NCI-H69 (cell line): ENCODE measurements around the gene MRM1.

Experiments used
- DNase-seq: peaks from one replicate; lab custom pipeline; 2025; lab: John Stamatoyannopoulos, UW

The MRM1 gene

DNA sequence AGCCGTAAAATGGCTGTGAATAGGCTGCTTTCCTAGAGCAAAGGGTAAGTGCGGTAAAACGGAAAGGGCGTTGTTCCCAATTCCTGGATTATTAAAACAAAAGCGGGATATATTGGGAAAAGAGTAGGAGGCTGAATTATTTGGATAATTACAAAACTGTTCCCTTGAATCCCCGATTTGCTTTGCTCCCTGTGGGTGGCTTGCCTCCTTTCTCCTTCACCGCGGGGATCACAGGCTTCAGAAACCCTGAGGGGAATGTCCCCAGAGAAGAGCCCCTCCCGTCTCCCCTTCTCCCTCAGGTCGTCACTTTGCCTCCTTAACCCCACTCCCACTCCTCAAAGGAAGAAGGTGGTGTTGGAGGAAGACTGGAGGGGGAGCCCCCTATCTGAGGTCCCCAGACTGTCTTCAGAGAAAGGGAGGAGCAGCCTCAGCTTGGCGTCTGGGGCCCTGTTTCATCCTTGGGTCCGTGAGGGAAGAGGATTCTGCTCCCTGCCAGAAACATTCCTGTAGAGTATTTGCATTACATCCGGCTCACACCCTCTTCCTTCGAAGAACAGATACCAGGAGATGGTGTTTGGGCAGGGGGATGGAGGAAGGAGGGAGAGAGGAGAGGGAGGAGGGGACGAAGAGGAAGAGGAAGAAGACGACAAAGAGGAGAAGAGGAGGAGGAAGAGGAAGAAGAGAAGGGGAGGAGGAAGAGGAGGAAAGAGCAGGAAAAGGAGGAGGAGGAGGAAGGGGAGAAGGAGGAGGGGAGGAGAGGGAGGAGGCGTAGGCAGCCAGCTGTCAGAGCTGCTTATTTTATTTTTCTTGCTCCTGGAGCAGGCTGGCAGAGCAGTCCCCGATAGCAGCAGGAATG, 31.8 kb downstream of the MRM1 start:
- DNase-seq = no peak

DNA sequence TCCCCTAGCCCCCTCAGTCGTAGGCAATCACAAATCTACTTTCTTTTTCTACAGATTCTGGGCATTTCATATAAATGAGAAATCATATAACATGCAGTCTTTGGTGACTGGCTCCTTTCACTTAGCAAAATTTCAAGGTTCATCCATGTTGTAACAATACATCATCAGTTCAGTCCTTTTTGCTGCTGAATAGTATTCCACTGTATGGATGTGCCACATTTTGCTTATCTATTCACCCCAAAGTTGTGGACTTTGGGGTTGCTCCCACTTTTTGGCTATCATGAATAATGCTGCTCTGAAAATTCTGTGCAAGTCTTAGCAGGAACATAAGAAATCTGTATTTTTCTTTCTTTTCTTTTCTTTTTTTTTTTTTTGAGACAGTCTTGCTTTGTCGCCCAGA, 39.0 kb downstream of the MRM1 start:
- no peak for DNase-seq

DNA sequence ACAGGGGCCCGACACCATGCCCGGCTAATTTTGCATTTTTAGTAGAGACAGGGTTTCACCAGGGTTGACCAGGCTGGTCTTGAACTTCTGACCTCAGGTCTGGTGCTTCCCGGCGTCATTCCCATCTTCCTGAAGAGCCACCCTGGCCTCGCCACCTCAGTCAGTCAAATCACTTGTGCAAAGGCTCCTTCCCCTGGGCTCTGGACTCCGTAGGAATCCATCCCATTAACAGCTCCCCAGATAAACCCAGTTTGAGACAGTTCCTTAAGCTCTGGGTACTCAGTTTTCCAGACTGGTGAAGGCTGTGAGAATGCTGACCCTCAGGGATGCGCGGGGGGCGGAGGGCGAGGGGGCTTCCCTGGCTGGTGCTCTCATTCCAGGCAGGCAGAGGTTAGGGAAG, 39.5 kb downstream of the MRM1 start:
- DNase-seq = no peak

DNA sequence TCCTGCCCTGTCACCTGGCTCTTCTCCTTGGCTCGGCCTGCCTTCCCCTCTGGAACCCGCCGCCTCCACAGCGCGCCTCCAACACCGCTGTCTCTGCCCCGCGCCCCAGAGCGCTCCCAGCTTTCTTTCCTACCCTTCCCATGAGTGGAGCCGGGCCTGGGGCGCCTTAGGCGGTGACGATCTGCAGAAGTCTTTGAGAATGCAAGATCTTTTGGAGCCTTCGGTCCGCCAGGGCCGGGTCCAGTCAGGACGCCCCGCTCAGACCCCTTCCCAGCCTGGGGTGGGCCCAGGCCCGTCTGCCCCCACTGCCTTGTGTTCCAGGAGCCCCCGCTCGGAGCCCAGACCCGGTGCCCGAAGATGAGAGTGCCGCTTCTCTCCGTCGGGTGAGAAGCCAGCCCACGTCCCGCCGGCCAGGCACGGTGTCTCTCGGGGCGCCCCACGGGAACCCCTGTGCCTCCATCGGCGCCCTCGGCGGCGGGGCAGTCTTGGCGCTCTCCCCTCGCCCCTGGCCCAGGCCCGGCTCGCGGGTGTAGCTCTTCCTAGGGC, 40.0 kb downstream of the MRM1 start:
- no peak for DNase-seq

DNA sequence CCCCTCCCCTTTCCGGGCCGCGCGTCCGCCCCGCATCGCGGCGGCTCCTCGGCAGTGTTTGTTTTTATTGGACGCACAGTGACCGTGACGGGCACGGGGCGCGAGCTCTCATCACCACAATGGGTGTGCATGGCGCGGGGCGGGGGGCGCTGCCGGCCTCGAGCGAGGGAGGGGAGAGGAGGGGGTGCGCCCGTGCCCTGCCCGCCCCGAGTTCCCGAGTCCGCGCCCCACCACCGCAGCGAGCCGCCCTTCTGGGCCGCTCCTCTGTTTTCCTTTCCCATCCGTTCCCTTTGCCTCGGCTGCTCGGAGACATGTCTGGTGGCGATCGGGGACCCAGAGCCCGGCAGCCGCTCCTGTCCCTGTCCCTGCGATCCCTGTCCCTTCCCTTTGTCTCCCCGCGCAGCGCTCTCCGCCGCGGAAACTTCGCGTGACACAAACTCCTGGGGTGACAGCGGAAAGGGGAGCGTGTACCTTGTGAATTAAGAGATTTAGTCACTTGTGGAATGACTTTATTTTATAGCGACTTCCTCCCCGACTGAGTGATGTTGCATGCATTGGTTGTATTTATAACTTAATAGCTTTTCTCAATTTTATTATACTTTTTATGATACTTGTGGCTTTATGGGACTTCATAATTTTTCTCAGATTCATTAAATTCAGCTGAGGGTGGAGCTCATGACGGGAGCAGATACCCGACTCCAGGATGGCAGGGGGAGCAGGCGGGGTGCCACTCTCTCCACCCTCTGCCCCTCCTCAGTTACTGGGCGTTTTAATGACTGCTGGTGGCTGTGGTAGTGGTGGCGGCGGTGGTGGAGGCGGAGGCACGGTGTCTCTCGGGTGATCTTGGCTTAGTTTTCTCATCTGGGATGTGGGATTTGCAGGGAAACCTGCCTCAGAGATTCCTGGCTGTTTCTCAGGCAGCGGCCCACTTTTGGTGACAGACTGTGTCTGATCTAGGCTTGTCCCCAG, 40.8 kb downstream of the MRM1 start:
- DNase-seq = peak; percentile 76

DNA sequence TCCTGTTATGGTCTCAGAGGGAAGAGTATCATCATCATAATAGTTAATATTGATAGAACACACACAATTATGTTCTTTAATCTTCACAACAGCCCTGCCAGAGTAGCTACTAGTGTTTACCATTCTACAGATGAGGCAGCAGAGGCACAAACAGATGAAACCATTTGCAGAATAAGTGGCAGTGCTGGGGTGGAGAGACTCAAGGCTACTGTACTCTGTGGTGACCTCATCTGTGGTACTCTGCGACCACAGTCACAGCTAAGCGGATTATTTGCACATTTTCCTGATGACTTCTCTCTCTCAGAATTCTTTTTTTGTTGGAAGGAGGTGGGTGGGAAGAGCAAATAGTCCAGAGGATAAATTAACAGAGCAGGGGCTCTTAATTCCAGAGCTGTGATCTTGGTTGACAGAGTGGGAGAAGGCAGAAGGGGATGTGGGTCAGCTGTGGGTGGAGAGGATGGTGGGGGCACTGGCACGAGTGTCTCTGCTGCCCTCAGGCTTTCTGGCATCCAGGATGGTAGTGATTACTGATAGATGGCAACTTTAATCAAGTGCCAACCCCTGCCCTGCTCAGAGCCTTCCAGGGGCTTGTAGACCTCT, 41.8 kb downstream of the MRM1 start:
- DNase-seq = peak; percentile 29

DNA sequence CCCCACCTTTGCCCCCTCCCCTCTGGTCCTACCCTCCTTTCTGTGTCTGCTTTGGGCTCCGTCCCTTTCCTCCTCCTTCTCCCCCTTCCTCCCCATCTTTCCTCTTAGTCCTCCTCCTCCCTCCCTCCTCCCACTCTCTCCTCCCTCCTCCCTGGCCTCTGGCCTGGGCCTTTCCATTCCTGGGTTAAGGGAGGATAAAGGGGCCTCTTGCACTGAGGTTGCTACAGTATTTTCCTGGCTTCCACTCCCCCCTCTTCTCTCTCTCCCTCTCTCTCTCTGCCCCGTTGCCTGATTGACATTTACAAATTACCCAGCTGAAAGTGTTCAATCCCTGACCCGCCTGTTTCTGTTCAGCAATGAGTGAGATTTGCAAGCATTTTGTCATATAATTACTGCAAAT, 44.0 kb downstream of the MRM1 start:
- DNase-seq = no peak

DNA sequence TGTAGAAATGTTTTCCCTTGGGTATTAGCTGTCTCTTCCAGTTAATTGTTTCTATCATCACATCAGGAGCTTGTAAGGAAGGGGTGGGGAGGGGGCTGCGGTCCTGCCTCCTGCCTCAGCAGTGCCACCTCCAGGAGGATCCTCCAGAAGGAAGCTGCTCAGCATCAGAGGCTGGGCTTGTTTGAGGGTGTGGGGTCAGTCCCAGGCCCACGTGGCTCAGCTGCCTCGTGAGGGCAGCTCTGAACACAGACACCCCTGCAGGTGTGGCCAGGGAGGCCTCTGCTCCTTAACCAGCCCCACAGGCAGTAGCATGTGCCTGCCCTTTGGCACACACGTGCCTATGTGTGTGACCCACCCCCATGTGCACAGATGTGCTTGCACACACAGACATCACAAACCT, 46.3 kb downstream of the MRM1 start:
- DNase-seq = peak; percentile 56

DNA sequence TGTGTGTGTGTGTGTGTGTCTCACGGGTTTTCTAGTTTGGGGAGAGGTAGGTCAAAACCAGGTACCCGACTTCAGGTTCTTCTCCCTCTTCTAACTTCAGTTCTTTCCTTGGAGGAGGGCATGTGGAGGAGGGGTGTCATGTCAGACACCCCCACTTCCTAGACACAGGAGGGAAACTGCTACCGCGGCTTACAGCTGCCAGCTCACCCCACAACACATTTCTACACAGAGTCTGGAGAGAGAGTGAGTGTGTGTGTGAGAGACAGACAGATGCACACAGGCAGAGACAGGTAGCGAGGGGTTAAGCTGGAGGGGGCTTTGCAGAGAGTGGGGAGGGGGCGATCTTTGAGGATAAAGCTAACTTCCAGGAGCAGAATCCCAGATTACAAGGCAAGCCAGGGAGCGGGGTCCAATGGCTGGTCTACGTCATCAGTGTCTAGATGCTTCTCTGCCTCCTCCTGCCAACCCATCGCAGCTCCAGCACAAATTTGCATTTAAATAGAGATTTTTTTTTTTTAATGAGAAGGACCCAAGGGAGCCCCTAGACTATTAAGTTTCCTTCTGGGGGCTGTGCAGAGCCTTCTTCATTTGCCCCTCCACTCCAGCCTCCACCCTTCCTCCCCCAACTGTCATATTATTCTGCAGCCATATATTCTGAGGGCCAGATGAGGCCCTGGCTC, 48.9 kb downstream of the MRM1 start:
- DNase-seq = no peak

DNA sequence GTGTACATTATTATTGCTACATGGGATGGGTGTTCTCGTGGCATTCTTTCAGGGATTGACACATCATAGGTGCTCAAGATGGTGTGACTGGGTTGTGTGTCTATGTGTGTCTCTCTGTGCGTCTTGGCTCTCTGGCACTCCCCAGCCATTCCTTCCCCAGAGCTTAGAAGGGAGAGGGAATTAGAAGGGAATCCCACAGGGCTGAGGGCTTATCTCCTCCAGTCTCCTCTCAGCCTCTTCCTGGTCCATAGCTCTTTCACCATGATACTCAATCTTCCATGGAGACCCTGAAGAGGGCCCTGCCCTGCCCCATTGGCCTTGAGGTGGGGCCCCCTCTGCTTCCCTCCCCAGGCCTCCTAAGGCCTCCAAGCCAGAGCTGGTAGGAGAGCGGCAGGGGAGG, 52.0 kb downstream of the MRM1 start:
- no peak for DNase-seq

DNA sequence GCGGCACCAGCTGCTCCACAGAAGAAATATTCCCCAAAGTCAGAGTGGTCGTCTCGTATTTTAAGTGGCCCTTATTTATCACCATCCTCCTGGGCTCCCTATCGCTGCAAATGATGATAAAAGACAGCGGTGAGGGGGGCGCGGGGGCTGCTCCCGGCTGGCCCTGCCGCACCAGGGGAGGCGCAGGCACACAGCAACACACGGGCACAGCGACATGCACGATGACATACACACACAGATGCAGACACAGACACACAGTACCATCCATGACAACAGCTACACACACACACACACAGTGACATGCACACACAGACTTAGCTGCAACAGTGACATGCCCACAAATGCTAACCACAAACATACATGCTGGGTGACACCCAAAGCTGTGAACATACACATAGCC, 52.5 kb downstream of the MRM1 start:
- no peak for DNase-seq

DNA sequence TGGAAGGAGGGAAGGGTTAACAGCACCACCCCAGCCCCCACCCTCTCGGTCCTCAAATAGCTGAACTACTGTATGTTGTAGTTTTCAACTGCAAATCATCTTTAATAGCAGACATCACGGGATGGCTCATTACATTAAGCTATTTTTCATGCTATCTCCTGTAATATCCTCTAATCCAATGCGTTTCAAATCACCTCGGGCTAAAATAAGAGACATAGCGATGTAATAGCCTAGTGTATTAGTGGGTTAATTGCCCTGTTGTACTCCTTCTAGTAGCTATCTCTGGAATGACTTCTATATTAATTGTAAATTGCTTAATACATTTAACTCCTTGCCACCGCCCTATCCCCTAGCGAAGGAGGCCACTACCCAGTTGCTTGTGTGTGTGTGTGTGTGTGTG, 54.3 kb downstream of the MRM1 start:
- DNase-seq = no peak

DNA sequence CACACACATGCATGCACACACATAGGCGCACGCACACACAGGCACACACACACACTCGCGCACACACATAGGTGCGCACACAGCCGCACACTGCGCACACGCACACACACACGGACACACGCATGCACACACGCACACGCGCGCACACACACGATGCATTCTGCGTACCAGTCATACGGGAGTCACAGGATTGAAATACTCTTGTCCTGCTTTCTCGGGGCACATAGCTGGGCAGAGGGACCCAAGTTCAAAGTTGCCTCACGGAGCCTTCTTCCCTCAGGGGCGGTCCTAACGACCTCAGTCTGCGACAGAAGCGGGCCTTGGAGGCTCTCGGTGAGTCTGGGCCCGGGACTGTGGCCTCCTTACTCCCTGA, 56.0 kb downstream of the MRM1 start:
- no peak for DNase-seq

DNA sequence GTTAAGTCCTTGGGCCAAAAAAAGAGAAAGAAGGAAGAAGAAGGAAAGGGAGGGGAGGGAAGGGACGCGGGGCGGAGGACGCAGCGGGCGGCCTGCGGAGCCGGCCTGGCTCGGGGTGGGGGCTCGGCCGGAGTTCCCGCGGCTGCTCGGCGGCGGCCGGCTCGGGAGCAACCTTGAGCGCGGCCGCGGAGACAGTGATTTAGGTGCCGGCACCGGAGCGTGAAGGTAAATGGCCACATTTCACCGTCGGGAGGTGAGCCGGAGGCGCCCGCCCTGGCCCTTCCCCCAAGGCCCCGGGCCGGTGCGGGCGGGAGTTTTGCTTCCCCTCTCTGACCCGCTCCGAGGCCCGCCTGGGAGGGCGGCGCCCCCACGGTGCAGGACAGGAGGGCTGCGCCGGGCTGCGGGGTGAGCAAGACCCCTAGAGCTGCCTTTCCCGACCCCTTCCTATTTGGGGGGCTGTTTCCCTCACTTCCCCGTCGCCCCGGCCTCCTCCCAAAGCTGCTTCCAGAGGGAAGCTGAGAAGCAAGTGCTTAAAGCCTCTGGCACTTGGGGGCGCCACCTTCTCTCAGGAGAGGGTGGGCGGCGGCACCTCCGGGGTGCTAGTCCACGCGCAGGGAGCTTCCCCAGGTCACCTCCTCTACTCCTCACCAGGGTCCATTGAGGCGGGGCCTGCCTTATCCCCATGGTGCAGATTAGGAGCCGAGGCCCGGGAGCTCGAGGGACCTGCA, 56.5 kb downstream of the MRM1 start:
- peak; percentile 78 for DNase-seq
